CD14-positive monocyte (primary cell): ENCODE data around the gene ABO. TPM values are rescaled to one million over a fixed set of nuclear protein-coding genes. Genes with fewer than 3 reads are reported as not detected.

Source experiments
- DNase-seq, 3 donors: peaks; one replicate each; pipeline ENCODE4 v3.0.0-alpha.2; 2011 to 2022
- H2AFZ ChIP-seq: 2 replicates; pipeline ENCODE4 v1.6.0; 2012; ENCODE audit warnings: mild to moderate bottlenecking, low read depth, low read length, inconsistent platforms; ENCODE audit not compliant: insufficient read depth, poor library complexity, severe bottlenecking
- H3K27ac ChIP-seq, 2 donors: 1 replicate in 1 of 2; 2 replicates in 1 of 2; pipeline ENCODE4 v1.5.1; 2012 to 2013; ENCODE audit warnings: low read length in 2 of 2, control low read depth in 1 of 2, inconsistent platforms in 1 of 2, low read depth in 1 of 2, mild to moderate bottlenecking in 1 of 2
- H3K27me3 ChIP-seq, 2 donors: one replicate each; pipeline versions ENCODE4 v1.6.0 to v1.6.1; 2011 to 2013; ENCODE audit warnings: low read length in 2 of 2; ENCODE audit not compliant: control insufficient read depth in 2 of 2, insufficient read depth in 2 of 2
- H3K36me3 ChIP-seq, 2 donors: replicated peaks in 1 of 2; 1 replicate in 1 of 2; 2 replicates in 1 of 2; pipeline versions ENCODE4 v1.5.1 to v1.6.1; 2012 to 2013; ENCODE audit warnings: low read length in 2 of 2, control low read depth in 1 of 2, inconsistent platforms in 1 of 2, mild to moderate bottlenecking in 1 of 2; ENCODE audit not compliant: insufficient read depth in 2 of 2, control insufficient read depth in 1 of 2
- H3K4me1 ChIP-seq, 2 donors: 1 replicate in 1 of 2; 2 replicates in 1 of 2; pipeline versions ENCODE4 v1.5.1 to v1.6.1; 2012 to 2013; ENCODE audit warnings: low read length in 2 of 2, control low read depth in 1 of 2, inconsistent platforms in 1 of 2, mild to moderate bottlenecking in 1 of 2, moderate library complexity in 1 of 2; ENCODE audit not compliant: insufficient read depth in 2 of 2, control insufficient read depth in 1 of 2
- H3K4me2 ChIP-seq: replicated peaks from 2 replicates; pipeline ENCODE3; 2012; ENCODE audit warnings: low read length, moderate library complexity, mild to moderate bottlenecking; ENCODE audit not compliant: poor library complexity, severe bottlenecking; ENCODE audit errors: extremely low read depth
- H3K4me3 ChIP-seq, 3 experiments: fragments of 200-600 bp in 1 of 3; sonication (generic) in 1 of 3; replicated peaks in 1 of 3; 1 replicate in 2 of 3; 2 replicates in 1 of 3; pipeline ENCODE4 v1.5.1; 2011 to 2013; ENCODE audit warnings: low read length in 3 of 3, mild to moderate bottlenecking in 3 of 3, control low read depth in 2 of 3, low read depth in 2 of 3, inconsistent platforms in 1 of 3, moderate library complexity in 1 of 3
- H3K79me2 ChIP-seq: 2 replicates; pipeline ENCODE4 v1.6.0; 2012; ENCODE audit warnings: mild to moderate bottlenecking, control low read depth, inconsistent platforms, low read length, moderate library complexity; ENCODE audit not compliant: insufficient read depth
- H3K9ac ChIP-seq: 2 replicates; pipeline ENCODE4 v1.6.0; 2017; ENCODE audit warnings: low read length, mild to moderate bottlenecking; ENCODE audit not compliant: insufficient read depth, poor library complexity, severe bottlenecking
- H3K9me3 ChIP-seq, 2 donors: replicated peaks in 1 of 2; 1 replicate in 1 of 2; 2 replicates in 1 of 2; pipeline versions ENCODE4 v1.5.1 to v1.6.1; 2012 to 2013; ENCODE audit warnings: low read length in 2 of 2, control low read depth in 1 of 2; ENCODE audit not compliant: control insufficient read depth in 1 of 2, insufficient read depth in 1 of 2
- H4K20me1 ChIP-seq: 2 replicates; pipeline ENCODE4 v1.6.0; 2012; ENCODE audit warnings: mild to moderate bottlenecking, low read length, control low read depth, moderate library complexity; ENCODE audit not compliant: insufficient read depth
- H3K27ac Mint-ChIP-seq, 7 donors: one replicate each; pipeline ENCODE4 v1.8.0; 2020; ENCODE audit warnings: mild to moderate bottlenecking in 7 of 7, mixed read lengths in 7 of 7, moderate library complexity in 6 of 7, inconsistent platforms in 2 of 7
- H3K27me3 Mint-ChIP-seq, 3 donors: one replicate each; pipeline ENCODE4 v1.8.0; 2021 to 2022; ENCODE audit warnings: low read depth in 3 of 3, mild to moderate bottlenecking in 3 of 3, mixed read lengths in 3 of 3, moderate library complexity in 3 of 3, inconsistent platforms in 1 of 3
- H3K36me3 Mint-ChIP-seq, 2 donors: one replicate each; pipeline ENCODE4 v1.8.0; 2020; ENCODE audit warnings: mixed read lengths in 2 of 2, inconsistent platforms in 1 of 2, mild to moderate bottlenecking in 1 of 2
- H3K4me1 Mint-ChIP-seq: one replicate; pipeline ENCODE4 v1.8.0; 2020; ENCODE audit warnings: mild to moderate bottlenecking, mixed read lengths
- H3K4me3 Mint-ChIP-seq, 2 donors: one replicate each; pipeline ENCODE4 v1.8.0; 2020; ENCODE audit warnings: mild to moderate bottlenecking in 2 of 2, mixed read lengths in 2 of 2, moderate library complexity in 1 of 2
- H3K9me3 Mint-ChIP-seq, 7 donors: one replicate each; pipeline ENCODE4 v1.8.0; 2020 to 2022; ENCODE audit warnings: mixed read lengths in 7 of 7, mild to moderate bottlenecking in 6 of 7, moderate library complexity in 6 of 7, inconsistent platforms in 2 of 7
- CTCF ChIP-seq: fragments of 200-600 bp; IDR thresholded peaks from one replicate; pipeline ENCODE4 v1.8.0; 2022; ENCODE audit warnings: antibody characterized with exemption, mild to moderate bottlenecking
- WGBS: methylation state at CpG from one replicate; pipeline ENCODE4 v1.1.5; 2013; ENCODE audit warnings: missing lambda C conversion rate; ENCODE audit not compliant: insufficient coverage; 5-methylcytosine and 5-hydroxymethylcytosine counted together
- intact Hi-C, 2 donors: fragments of 100-400 bp; cut with micrococcal nuclease; formaldehyde crosslinking; loops; one replicate each; pipeline versions ENCODE4 v1.15.0 to v1.15.1; 2023
- polyA minus RNA-seq: library from RNA; depleted of rRNA, polyadenylated mRNA; stranded (reverse); fragments of >200 nt; gene quantifications from 2 replicates; pipeline ENCODE4 v1.2.3, GENCODE V29; 2012
- polyA plus RNA-seq, 3 donors: library from polyadenylated mRNA; depleted of rRNA in 1 of 3; unstranded in 2 of 3; stranded (reverse) in 1 of 3; fragments of 300-500 nt in 2 of 3; fragments of >200 nt in 1 of 3; fragmentation: Illumina TruSeq in 2 of 3; gene quantifications; 1 replicate in 2 of 3; 2 replicates in 1 of 3; pipeline ENCODE4 v1.2.3, GENCODE V29; 2012 to 2021
- total RNA-seq, 12 experiments: library from RNA in 1 of 12; stranded (reverse) in 1 of 12; fragments of 120-200 nt in 1 of 12; gene quantifications; one replicate each; pipeline ENCODE4 v1.2.4 and lab custom pipeline; 2013 to 2026; ENCODE audit warnings: mixed read lengths in 6 of 12, inconsistent platforms in 1 of 12

The ABO gene
- 0.79 TPM for total RNA-seq (2013)
- polyA plus RNA-seq = 1 to 10 TPM in 1 of 3 donors, under 1 TPM in 1, not detected in 1; 0.50 to 2.1 TPM
- 0.14 and 0.16 TPM in 2 replicates for polyA minus RNA-seq
- 0.05 to 3.1 (median 0.85) reads per million in 11 experiments for total RNA-seq (lab: John Stamatoyannopoulos, UW)

GRCh38 chr9:133275105-133276000 lies at the start of gene ABO:
Gene ABO, minus strand, starts transcription at chr9:133275201.
- peak within 1 kb of the TSS; percentile 54 for H3K9ac ChIP-seq
- Mint-ChIP-seq H3K4me3 (peak within 1 kb of the TSS; percentile 74 to 90), H3K36me3 (peaks cover 0 to 3% of the 10 kb centered on the region in 2 donors), H3K27me3 (peaks cover 27 to 42% (median 28%) of the 10 kb centered on the region in 3 donors), H3K4me1 (peaks cover 34% of the 10 kb centered on the region), H3K27ac (peak within 1 kb of the TSS in 1 of 7 donors; percentile 15), H3K9me3 (peaks cover 17 to 42% (median 27%) of the 10 kb centered on the region in 7 donors)
- under 1% methylated on average over 110 of the region's 110 CpGs for WGBS
- peak within 1 kb of the TSS; percentile 39 to 69 (median 48) for H3K4me3 ChIP-seq
- H3K27me3 ChIP-seq = peaks cover 0 to 23% of the 10 kb centered on the region in 2 donors
- no peaks in the 10 kb centered on the region for H3K79me2 ChIP-seq
- TF ChIP-seq CTCF = peak; percentile 9
- peaks cover 13 to 29% of the 10 kb centered on the region in 2 donors for H3K9me3 ChIP-seq
- no peak within 1 kb of the TSS for H3K27ac ChIP-seq
- H3K4me1 ChIP-seq = peaks cover 3 to 8% of the 10 kb centered on the region in 2 donors
- H3K4me2 ChIP-seq = peak within 1 kb of the TSS; percentile 72
- no peaks in the 10 kb centered on the region for H4K20me1 ChIP-seq
- peak in 1 of 3 donors; percentile 14 for DNase-seq
- intact Hi-C loops = no loop called here
- peak within 1 kb of the TSS; percentile 75 for H2AFZ ChIP-seq
- no peaks in the 10 kb centered on the region for H3K36me3 ChIP-seq

GRCh38 chr9:133323991-133324703 lies 49.1 kb upstream of the ABO start:
- Histone ChIP-seq H3K4me2 (no peak overlapping the region), H3K9ac (no peak overlapping the region), H3K9me3 (no peaks in the 10 kb centered on the region), H2AFZ (no peak overlapping the region), H3K4me3 (no peak overlapping the region), H3K36me3 (no peaks in the 10 kb centered on the region), H3K27ac (no peak overlapping the region), H3K4me1 (no peaks in the 10 kb centered on the region), H3K79me2 (no peaks in the 10 kb centered on the region), H3K27me3 (no peaks in the 10 kb centered on the region), H4K20me1 (peaks cover 9% of the 10 kb centered on the region)
- WGBS = 85% methylated on average over 11 of the region's 13 CpGs
- Mint-ChIP-seq H3K4me1 (peaks cover 5% of the 10 kb centered on the region), H3K9me3 (peaks cover 0 to 4% (median 0%) of the 10 kb centered on the region in 7 donors), H3K27me3 (peaks cover 5 to 15% (median 5%) of the 10 kb centered on the region in 3 donors), H3K27ac (peak overlapping the region in 1 of 7 donors; percentile 21), H3K36me3 (peaks cover 0 to 4% of the 10 kb centered on the region in 2 donors), H3K4me3 (no peak overlapping the region)
- intact Hi-C loops = no loop called here
- TF ChIP-seq CTCF = no peak
- no peak for DNase-seq
